Adipocyte (in vitro differentiated cells): ENCODE results near the gene CPT1A.
"Not testable (repeated sequence)": the region's sequence is repeated elsewhere in the genome, so short reads cannot be mapped to it uniquely, and the experiment has no call there.

ENCODE experiments used
- DNase-seq: peaks from one replicate; pipeline ENCODE4 v3.0.0-alpha.2; 2015; ENCODE audit warnings: low read depth
- H3K27me3 ChIP-seq: replicated peaks from 2 replicates; pipeline ENCODE4 v1.7.0; 2013; ENCODE audit warnings: mild to moderate bottlenecking, low read length, moderate library complexity; ENCODE audit not compliant: control insufficient read depth, insufficient read depth
- H3K36me3 ChIP-seq: 2 replicates; pipeline ENCODE4 v1.7.0; 2013; ENCODE audit warnings: low read length, mild to moderate bottlenecking, moderate library complexity; ENCODE audit not compliant: control insufficient read depth, insufficient read depth, severe bottlenecking
- H3K4me1 ChIP-seq: 2 replicates; pipeline ENCODE4 v1.7.0; 2013; ENCODE audit warnings: mild to moderate bottlenecking, low read length, moderate library complexity; ENCODE audit not compliant: control insufficient read depth, insufficient read depth
- H3K4me3 ChIP-seq: 2 replicates; pipeline ENCODE4 v1.7.0; 2013; ENCODE audit warnings: mild to moderate bottlenecking, low read length, moderate library complexity
- H3K9ac ChIP-seq: 2 replicates; pipeline ENCODE4 v1.7.0; 2013; ENCODE audit warnings: mild to moderate bottlenecking, low read length, moderate library complexity
- H3K9me3 ChIP-seq: 2 replicates; pipeline ENCODE4 v1.7.0; 2013; ENCODE audit warnings: mild to moderate bottlenecking, low read length, moderate library complexity; ENCODE audit not compliant: control insufficient read depth

The CPT1A gene

DNA sequence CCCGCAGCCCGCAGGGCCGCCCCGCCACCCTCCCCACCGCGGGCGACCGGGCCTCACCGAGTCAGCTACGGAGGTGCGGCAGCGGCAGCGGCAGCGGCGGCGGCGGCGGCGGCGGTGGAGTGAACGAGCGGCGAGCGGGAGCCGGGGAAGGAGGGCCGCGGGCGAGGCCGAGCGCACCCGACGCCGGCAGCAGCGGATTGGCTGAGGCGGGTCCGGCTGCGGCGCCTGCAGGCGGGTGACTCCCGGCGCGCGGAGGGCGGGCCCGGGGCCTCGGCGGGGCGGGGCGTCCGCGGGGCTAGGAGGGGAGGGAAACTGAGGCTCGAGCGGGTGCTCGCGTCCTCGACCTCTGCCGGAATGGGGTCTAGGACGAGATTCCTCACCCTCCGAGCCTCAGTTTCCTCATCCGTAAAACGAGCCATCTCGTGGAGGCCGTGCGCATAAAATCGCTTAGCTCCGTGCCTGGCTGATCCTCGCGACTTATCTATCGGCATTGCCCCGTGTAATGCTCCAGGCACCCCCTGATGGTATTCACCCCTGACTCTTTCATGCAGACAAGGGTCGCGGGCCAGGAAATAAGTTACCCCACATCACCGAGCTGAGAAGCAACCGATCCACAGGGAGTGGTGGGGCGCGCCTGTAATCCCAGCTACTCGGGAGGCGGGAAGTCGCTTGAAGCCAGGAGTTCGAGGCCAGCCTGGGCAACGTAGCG lies at the start of gene CPT1A:
Gene CPT1A, minus strand, starts transcription at position 199 of the 709 bp plus-strand sequence. CDS start 26,442 bp downstream, outside the sequence.
- Histone ChIP-seq H3K4me3 (peak within 1 kb of the TSS; percentile 82), H3K36me3 (no peaks in the 10 kb centered on the region), H3K4me1 (peaks cover 59% of the 10 kb centered on the region), H3K27me3 (peaks cover 9% of the 10 kb centered on the region), H3K9ac (peak within 1 kb of the TSS; percentile 87), H3K9me3 (no peaks in the 10 kb centered on the region)
- peak; percentile 93 for DNase-seq

DNA sequence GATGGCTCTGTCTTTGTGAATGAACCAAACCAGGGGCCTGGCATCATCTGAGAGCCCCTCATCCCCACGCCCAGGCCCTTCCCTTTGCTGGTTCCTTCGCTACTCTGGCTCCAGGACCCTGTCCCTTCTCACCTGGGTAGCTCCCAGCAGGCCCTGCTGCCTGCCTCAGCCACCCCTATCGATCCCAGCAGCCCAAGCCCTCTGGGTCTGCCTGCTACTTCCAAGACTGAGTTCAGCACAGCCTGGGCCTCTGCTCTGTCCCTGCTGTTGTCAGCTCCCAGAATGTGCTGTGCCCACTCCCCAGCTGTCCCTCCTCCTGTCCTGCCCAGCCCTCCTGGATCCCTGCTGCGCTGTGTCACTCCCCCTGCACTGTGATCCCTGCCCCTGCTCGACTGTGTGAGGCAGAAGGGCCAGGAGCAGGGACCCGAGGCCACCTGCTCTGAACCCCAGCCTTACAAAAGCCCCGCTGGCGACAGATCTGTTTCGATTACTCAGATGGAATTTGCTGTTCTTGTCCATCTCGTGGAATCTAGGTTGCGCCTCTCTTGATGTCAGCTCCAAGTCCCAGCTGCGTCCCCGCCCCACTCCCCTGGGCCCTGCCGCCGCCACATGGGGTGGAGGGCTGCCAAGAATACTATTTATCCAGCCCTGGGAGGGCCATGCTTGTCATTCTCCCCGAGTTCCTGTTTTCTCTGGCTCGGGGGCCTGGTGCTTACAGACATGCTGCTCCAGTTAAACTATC lies 48.9 kb upstream of the CPT1A start:
- peaks cover 32% of the 10 kb centered on the region for H3K36me3 ChIP-seq
- H3K9me3 ChIP-seq = no peaks in the 10 kb centered on the region
- H3K4me3 ChIP-seq = no peak overlapping the region
- peak; percentile 94 for DNase-seq
- no peaks in the 10 kb centered on the region for H3K27me3 ChIP-seq
- peak overlapping the region; percentile 2 for H3K9ac ChIP-seq
- H3K4me1 ChIP-seq = peaks cover 23% of the 10 kb centered on the region

GRCh38 chr11:68889948-68890446 lies 48.3 kb upstream of the CPT1A start:
- peak; percentile 69 for DNase-seq
- peaks cover 28% of the 10 kb centered on the region for H3K36me3 ChIP-seq
- H3K9ac ChIP-seq = no peak overlapping the region
- no peak overlapping the region for H3K4me3 ChIP-seq
- H3K9me3 ChIP-seq = no peaks in the 10 kb centered on the region
- no peaks in the 10 kb centered on the region for H3K27me3 ChIP-seq
- H3K4me1 ChIP-seq = peaks cover 23% of the 10 kb centered on the region

DNA sequence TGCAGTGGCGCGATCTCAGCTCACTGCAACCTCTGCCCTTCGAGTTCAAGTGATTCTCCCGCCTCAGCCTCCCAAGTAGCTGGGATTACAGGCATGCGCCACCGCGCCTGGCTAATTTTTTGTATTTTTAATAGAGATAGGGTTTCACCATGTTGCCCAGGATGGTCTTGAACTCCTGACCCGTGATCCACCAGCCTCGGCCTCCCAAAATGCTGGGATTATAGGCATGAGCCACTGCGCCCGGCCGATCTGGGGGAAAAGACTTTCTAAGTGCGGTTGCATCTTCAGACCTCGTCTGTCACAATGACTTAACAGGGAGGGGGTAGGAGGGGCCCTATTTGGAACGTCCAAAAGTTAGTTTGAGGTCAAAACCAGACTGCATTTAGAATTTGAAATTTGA lies 43.1 kb upstream of the CPT1A start:
- not testable (repeated sequence) for H3K9ac ChIP-seq, DNase-seq, H3K9me3 ChIP-seq, H3K36me3 ChIP-seq, H3K4me3 ChIP-seq, H3K4me1 ChIP-seq, H3K27me3 ChIP-seq

DNA sequence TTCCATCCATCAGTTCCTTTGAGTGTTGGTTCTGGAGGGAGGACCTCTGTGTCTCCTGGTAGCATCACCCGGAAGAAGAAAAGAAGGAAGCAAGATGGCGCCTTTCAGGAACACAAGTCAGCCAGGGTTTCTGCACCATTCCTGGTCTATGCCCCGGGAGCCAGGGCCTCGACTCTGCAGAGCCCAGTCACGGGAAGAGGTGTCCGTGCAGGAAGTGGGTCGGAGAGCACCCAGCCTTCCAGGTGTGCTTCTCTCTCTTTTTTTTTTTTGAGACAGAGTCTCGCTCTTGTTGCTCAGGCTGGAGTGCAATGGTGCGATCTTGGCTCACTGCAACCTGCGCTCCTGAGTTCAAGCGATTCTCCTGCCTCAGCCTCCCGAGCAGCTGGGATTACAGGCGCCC lies 40.7 kb upstream of the CPT1A start:
- Histone ChIP-seq H3K27me3 (no peaks in the 10 kb centered on the region), H3K9me3 (no peaks in the 10 kb centered on the region), H3K4me3 (no peak overlapping the region), H3K9ac (no peak overlapping the region), H3K36me3 (no peaks in the 10 kb centered on the region), H3K4me1 (no peaks in the 10 kb centered on the region)
- DNase-seq = no peak

- no peaks in the 10 kb centered on the region for H3K36me3 ChIP-seq
- no peak overlapping the region for H3K9ac ChIP-seq
- no peaks in the 10 kb centered on the region for H3K27me3 ChIP-seq
- DNase-seq = no peak
- H3K4me3 ChIP-seq = no peak overlapping the region
- no peaks in the 10 kb centered on the region for H3K4me1 ChIP-seq
- H3K9me3 ChIP-seq = no peaks in the 10 kb centered on the region
These were observed 39.6 kb upstream of the CPT1A start for GRCh38 chr11:68881320-68881719.

- H3K4me3 ChIP-seq = no peak overlapping the region
- no peaks in the 10 kb centered on the region for H3K27me3 ChIP-seq
- no peaks in the 10 kb centered on the region for H3K4me1 ChIP-seq
- H3K9ac ChIP-seq = no peak overlapping the region
- H3K9me3 ChIP-seq = no peaks in the 10 kb centered on the region
- DNase-seq = no peak
- no peaks in the 10 kb centered on the region for H3K36me3 ChIP-seq
These were observed 39.1 kb upstream of the CPT1A start for GRCh38 chr11:68880851-68881250.

- Histone ChIP-seq H3K4me1 (no peaks in the 10 kb centered on the region), H3K9ac (no peak overlapping the region), H3K9me3 (no peaks in the 10 kb centered on the region), H3K4me3 (no peak overlapping the region), H3K36me3 (no peaks in the 10 kb centered on the region), H3K27me3 (no peaks in the 10 kb centered on the region)
- DNase-seq = no peak
These were observed 36.3 kb upstream of the CPT1A start for GRCh38 chr11:68878022-68878421.

DNA sequence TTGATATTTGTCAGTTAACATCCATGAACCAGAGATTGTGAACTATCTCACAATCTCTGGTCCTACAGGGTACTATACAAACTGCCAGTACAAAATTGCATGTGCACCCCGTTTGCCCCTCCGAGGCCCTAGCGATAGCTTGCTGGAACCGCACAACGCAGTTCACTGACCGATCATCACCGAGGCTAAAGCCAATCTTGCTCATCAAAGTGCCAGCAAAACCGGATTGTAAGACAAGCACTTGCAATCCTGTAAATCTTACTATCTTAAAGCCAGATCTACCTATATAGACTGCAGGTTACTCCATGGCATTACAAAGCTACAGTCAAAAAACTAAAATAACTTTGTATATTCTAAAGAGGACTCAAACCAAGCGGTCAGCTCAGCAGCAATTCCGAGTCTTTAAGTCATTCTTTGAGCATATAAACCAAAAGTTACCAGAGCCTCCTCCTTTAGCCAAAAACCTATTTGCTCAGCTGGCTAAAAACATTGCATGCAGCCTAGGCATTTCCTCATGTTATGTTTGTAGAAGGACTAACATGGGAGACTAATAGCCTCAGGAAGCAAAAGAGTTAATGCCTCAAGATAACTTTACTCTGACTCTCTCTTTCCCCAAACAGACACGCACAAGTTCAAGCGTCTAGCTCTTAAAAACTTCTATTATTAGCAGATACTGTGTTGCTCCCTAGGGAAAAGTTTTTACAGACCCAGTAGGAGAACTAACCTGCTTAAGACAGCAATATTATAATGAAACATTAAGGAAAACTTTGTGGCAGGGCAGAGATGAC lies 30.7 kb upstream of the CPT1A start:
- peaks cover 6% of the 10 kb centered on the region for H3K27me3 ChIP-seq
- no peak overlapping the region for H3K9ac ChIP-seq
- DNase-seq = peak; percentile 55
- H3K36me3 ChIP-seq = no peaks in the 10 kb centered on the region
- H3K4me1 ChIP-seq = no peaks in the 10 kb centered on the region
- H3K4me3 ChIP-seq = no peak overlapping the region
- H3K9me3 ChIP-seq = no peaks in the 10 kb centered on the region

DNA sequence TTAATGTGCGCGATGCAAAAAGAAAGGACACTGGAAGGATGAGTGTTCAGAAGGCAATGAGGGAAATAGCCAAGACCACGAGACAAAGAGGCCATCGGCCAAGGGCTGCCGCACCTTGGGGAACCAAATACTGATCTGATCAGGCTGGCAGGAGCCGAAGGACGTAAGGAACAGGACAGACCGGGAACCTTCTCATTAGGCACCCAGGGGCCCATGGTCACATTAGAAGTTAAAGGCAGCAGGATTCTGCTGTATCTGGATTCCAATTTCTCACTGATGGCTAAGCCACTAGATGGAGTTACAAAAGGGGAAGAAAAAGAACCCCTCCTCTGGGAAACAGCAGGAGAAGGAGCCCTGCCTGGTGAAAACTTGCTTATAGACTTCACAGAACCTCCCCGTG lies 28.8 kb upstream of the CPT1A start:
- Histone ChIP-seq H3K9ac (peak overlapping the region; percentile 76), H3K9me3 (no peaks in the 10 kb centered on the region), H3K4me3 (peak overlapping the region; percentile 81), H3K36me3 (no peaks in the 10 kb centered on the region), H3K27me3 (peaks cover 6% of the 10 kb centered on the region), H3K4me1 (no peaks in the 10 kb centered on the region)
- no peak for DNase-seq

DNA sequence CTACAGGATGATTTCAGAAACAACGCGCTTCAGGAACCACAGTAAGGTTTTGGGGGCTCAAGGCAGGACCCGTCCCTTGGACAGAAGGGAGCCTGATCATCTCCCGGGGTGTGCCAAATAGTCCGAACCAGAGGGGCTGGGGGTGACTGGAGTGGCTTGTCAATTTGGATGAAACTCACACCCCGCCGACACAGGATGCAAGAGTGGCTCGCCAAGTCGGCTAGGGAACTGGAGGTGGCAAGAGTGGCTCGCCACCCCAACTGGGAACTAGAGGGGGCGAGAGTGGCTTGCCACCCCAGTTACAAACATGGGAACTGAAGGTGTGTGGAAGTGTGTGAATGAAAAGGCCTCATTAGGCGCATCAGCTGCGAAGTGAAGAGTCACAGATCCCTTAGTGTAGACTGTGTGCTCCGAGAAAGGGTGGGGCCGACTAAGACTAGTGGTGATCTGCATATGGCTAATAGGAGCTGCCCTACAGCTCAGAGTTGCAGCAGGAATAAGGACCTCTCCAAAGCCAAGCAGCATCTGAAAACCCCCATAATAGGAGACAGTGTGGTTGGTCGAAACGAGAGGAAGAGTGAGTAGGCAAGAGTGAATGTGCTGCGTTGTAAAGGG lies 26.6 kb upstream of the CPT1A start:
- Histone ChIP-seq H3K4me1 (no peaks in the 10 kb centered on the region), H3K9me3 (peaks cover 8% of the 10 kb centered on the region), H3K9ac (no peak overlapping the region), H3K36me3 (no peaks in the 10 kb centered on the region), H3K4me3 (no peak overlapping the region), H3K27me3 (peaks cover 6% of the 10 kb centered on the region)
- no peak for DNase-seq
